GM03348 (cell line): ENCODE data around the gene SLC7A6OS.

Experiments used
- DNase-seq: peaks from one replicate; pipeline ENCODE4 v3.0.0; 2012; ENCODE audit warnings: low spot score

The SLC7A6OS gene

GRCh38 chr16:68310774-68311511 lies at the start of gene SLC7A6OS, which contains the start of gene PRMT7:
Gene SLC7A6OS, minus strand, starts transcription at chr16:68310946. Its CDS starts 20 bp downstream, at chr16:68310926.
Gene PRMT7, plus strand, starts transcription at chr16:68311019. Its CDS starts 4,961 bp downstream, at chr16:68315980.
- DNase-seq = peak; percentile 98

DNA sequence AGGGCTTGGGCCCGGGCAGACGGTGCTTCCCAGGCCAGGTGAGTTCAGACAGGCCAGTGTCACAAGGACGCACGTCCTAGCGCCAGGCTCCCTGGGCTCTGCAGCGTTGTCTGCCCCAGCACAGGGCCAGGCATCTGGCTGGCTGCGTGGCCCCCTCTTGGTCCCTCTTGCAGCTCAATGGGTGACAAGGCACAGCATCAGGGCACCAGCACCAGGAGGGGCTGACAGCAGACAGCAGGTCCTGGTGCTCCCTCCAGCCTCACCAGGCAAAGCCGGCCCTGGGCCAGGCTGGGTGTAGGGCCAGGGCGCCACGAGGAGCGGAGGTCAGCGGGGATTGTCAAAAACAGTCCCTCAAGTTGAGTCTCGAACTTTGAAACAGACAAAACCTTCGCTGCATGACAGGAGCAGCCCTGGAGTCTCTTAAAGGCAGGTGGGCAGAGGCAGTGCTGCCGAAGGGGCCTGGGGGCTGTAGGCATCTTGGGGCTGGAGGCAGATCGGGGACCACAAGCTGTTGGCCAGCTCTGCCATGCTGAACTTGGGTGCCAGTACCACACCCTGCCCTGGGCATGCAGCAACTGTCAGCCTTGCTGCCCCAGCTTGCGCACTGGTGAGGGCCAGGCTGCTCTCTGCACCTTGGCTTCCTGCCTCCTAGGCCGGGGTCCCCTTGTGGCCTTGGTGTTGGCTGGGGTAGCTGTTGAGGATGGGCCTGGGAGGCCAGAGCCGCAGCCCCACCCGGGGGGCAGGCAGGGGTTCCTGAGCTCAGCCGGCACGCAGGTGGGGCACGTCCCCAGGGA lies 48.8 kb upstream of the SLC7A6OS start:
- DNase-seq = no peak

DNA sequence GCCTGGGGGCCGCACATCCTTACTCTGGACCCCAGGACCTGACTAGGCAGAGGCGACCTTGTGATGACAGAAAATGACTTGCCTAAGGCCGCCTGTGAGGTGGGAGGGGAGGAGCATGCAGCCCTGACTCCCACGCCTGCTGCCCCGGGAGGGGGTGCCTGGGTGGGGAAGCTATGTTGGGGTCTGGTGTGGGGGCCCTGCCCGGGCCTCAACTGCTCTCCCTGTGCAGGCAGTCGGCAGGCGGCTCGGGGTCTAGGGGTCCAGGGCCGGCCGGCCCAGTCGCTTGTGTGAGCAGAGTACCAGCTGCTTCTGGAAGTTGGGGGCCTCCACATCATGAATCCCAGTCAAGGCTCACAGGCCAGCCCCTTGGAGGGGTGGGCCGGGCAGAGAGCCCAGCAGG lies 48.2 kb upstream of the SLC7A6OS start:
- DNase-seq = no peak

DNA sequence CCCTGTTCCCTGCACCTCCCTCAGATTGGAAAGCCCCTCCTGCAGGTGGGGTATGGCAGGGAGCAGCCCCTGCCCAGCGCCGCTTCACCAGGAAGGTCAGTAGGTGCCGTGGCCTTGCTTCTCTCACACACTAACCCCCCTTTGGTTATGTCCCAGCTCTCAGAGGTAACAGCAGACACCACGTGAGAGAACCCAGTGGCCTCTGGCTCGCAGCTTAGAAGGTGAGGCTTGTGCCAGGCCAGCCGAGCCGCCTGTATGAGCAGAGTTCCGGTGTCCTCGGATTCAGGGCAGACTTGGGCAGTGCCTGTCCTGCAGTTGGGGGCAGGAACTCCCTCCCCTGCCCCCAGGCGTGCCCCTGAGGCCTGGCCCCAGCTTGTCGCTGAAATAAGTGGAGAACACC lies 47.2 kb upstream of the SLC7A6OS start:
- DNase-seq = no peak

GRCh38 chr16:68357521-68357922 lies 46.8 kb upstream of the SLC7A6OS start:
- no peak for DNase-seq

DNA sequence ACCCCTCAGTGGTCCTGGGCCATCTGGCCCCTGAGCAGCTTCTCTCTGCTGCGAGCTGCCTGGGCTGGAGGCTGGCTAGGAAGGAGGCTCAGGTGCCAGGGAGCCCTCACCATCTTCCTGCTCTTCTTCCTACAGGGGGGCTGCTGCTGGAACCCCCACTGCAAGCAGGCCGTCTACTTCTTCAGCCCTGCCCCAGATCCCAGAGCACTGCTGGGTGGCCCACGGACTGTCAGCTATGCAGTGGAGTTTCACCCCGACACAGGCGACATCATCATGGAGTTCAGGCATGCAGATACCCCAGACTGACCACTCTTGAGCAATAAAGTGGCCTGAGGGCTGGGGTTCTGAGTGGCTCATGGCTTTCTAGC lies 46.2 kb upstream of the SLC7A6OS start:
- DNase-seq = no peak

GRCh38 chr16:68356249-68356918 lies 45.6 kb upstream of the SLC7A6OS start:
- no peak for DNase-seq

- no peak for DNase-seq
Measured at GRCh38 chr16:68355447-68356248, 44.9 kb upstream of the SLC7A6OS start.

- DNase-seq = no peak
Measured at GRCh38 chr16:68354816-68355215, 44.1 kb upstream of the SLC7A6OS start.

DNA sequence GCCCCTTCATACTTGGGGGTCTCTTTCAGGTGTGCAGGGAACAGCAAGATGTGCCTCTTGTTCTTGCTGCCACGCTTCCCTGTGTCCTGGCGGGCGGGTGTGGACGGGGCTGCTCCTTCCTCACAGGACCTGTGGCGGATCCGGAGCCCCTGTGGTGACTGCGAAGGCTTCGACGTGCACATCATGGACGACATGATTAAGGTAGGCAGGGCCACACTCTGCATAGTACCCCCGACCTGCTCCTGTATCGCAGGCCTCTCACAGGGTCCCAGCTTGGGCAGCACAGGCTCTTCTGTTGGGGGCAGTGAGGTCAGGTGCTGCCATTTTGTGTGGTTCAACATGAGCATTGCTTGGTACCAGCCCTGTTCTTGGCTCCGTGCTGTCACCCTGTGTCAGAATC lies 42.6 kb upstream of the SLC7A6OS start:
- DNase-seq = no peak

- no peak for DNase-seq
Measured at GRCh38 chr16:68351991-68352431, 41.3 kb upstream of the SLC7A6OS start.

- no peak for DNase-seq
Measured at GRCh38 chr16:68351463-68351862, 40.7 kb upstream of the SLC7A6OS start.

DNA sequence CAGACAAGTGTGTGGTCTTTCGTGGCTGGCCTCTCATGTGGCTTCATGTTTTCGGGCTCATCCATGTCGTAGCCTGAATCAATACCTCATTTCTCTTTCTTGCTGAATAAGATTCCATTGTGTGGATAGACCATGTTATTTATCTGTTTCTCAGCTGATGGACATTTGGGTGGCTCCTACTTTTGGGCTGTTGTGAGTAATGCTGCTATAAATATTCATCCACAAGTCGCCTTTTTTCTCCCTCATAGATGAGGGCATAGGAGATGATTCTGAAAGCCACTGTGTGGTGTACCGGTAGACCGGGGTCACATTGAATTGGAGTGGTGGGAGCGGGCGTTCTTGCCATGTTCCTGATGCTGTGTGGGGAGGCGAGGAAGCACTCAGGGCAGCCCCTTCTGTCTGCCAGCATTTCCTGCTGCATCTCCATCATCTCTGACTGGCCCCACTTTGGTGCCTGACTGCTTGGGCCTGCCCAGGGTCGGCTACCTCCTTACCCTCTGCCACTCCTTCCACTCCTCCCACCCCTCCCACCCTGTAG lies 40.1 kb upstream of the SLC7A6OS start:
- no peak for DNase-seq

GRCh38 chr16:68349838-68350410 lies 39.2 kb upstream of the SLC7A6OS start:
- no peak for DNase-seq

DNA sequence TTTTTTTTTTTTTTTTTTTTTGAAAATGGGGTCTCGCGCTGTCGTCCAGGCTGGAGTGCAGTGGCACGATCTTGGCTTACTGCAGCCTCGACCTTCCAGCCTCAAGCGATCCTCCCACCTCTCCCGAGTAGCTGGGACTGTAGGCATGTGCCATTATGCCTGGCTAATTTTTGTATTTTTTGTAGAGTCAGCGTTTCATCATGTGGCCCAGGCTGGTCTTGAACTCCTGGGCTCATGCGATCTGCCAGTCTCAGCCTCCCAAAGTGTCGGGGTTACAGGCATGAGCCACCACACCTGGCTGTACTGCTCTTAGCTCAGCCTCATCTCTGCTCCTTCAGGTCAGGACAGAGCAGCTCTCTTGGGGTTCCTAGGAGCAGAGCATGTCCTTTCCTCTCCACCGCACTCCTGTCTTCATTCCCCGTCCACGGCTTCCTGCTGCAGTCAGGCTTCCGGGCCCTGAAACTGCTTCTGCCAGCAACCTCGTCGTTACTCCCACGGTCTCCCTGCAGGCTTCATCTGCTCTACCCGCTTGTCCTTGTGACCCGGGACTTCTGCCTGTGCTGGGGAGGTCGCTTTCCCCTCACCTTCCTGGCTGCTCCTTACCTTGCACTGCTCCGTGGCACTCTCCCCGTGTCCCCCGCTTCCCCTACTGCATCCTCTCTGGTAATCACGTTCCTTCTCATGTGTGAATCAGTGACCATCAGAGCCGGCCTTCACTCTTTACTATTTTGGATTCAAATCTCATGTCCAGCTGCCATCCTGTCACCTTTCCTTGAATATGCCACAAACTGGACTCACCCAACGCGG lies 38.1 kb upstream of the SLC7A6OS start:
- no peak for DNase-seq

- no peak for DNase-seq
Measured at GRCh38 chr16:68347605-68348004, 36.9 kb upstream of the SLC7A6OS start.

GRCh38 chr16:68346892-68347480 lies 36.2 kb upstream of the SLC7A6OS start:
- DNase-seq = no peak

GRCh38 chr16:68345958-68346635 lies 35.4 kb upstream of the SLC7A6OS start:
- no peak for DNase-seq

GRCh38 chr16:68345351-68345810 lies 34.6 kb upstream of the SLC7A6OS start:
- no peak for DNase-seq
